ENCODE measurements around the gene CTBP1. TPM values are rescaled to one million over a fixed set of nuclear protein-coding genes. Genes with fewer than 3 reads are reported as not detected.
A peak's percentile ranks its signal among the peaks of the same experiment; 100 is the strongest.

Gene CTBP1
- polyA plus RNA-seq, 1 donor (not counting 4 experiments of a cell fraction or from before 2014, with no cell fraction given), result 46.9 TPM

DNA sequence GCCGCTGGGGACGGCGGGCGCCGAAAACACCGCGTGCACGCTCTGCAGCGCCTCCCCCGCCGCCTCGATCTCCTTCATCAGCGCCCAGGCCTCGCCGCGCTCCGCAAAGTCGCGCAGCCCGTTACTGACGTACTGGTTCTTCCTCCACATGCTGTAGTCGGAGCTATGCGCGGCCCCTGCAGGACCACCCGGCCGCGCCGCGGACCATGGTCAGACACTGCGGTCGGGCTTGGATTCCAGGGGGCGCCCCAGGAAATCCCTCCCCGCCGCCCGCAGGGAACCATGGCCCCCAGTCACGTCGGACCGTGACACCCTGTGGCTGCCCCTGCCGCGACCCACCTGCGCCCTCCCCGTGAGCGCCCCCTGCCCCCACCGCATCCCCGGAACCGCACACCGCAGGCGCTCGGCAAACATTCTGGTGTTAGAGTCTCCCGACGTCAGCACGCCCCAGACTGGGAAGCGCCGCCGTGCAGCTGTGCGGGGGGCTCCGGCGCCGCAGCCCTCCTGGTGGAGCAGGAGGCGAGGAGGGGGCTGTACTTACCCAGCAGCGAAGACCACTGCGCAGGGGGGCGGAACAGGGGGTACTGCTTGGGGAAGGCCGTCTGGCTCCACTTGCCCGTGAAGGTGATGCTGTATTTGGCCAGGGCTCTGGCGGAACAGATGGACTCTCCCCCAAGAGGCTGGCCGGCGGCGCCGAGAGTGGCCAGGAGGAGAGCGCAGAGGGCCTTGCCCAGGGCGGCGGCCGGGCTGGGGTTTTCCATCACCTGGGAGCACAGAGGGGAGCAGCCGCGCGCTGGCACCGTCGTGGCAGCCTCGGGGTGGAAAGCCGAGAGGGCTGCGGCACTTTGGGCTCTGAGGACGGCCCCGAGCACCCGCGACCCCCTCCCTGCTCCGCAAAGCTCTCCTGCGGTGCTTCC, 77.4 kb downstream of the CTBP1 start:
- Histone ChIP-seq H4K20me1 (ENCODE audit: control insufficient read depth, extremely low read depth, insufficient read depth, low read length) (peaks cover 2% of the 10 kb centered on the region), H3K4me1 (ENCODE audit: control insufficient read depth, extremely low read depth, insufficient read depth, low read length) (peaks cover 6% of the 10 kb centered on the region), H3K4me3 (ENCODE audit: control insufficient read depth in 2 of 3, extremely low read depth in 1 of 3, insufficient read depth in 2 of 3, low read depth in 1 of 3, low read length in 3 of 3) (peak overlapping the region in 1 of 3 experiments; percentile 30), H3K9me1 (ENCODE audit: control insufficient read depth, extremely low read depth, insufficient read depth, low read length) (no peaks in the 10 kb centered on the region), H3K27me3 (ENCODE audit: control insufficient read depth, extremely low read depth, insufficient read depth, low read length) (peaks cover 69% of the 10 kb centered on the region), H3K9me3 (ENCODE audit: control insufficient read depth, low read depth, low read length) (no peaks in the 10 kb centered on the region), H3K9ac (ENCODE audit: control insufficient read depth, extremely low read depth, insufficient read depth, low read length) (no peak overlapping the region), H3K27ac (ENCODE audit: control insufficient read depth, insufficient read depth, low read length) (no peak overlapping the region), H3K79me2 (ENCODE audit: control insufficient read depth, insufficient read depth, low read length) (no peaks in the 10 kb centered on the region), H3K36me3 (ENCODE audit: control insufficient read depth in 2 of 2, extremely low read depth in 1 of 2, insufficient read depth in 2 of 2, low read length in 2 of 2) (no peaks in the 10 kb centered on the region), H2AFZ (ENCODE audit: control insufficient read depth, low read length) (no peak overlapping the region), H3K4me2 (ENCODE audit: control insufficient read depth, extremely low read depth, insufficient read depth, low read depth, low read length) (no peak overlapping the region)
- dilution Hi-C loops (cut with MboI; ENCODE audit: extremely low pct_ligation_motif_present, low sequenced_read_pairs), result no loop called here
- DNase-seq (ENCODE audit: low read depth, low spot score) (no peak), FAIRE-seq (no peak)
- TF ChIP-seq EZH2 (IDR thresholded peaks at IDR 0.05; ENCODE audit: low read length), result peak; percentile 97
- TF ChIP-seq, protein P1, sequence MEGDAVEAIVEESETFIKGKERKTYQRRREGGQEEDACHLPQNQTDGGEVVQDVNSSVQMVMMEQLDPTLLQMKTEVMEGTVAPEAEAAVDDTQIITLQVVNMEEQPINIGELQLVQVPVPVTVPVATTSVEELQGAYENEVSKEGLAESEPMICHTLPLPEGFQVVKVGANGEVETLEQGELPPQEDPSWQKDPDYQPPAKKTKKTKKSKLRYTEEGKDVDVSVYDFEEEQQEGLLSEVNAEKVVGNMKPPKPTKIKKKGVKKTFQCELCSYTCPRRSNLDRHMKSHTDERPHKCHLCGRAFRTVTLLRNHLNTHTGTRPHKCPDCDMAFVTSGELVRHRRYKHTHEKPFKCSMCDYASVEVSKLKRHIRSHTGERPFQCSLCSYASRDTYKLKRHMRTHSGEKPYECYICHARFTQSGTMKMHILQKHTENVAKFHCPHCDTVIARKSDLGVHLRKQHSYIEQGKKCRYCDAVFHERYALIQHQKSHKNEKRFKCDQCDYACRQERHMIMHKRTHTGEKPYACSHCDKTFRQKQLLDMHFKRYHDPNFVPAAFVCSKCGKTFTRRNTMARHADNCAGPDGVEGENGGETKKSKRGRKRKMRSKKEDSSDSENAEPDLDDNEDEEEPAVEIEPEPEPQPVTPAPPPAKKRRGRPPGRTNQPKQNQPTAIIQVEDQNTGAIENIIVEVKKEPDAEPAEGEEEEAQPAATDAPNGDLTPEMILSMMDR (optimal IDR thresholded peaks at IDR 0.05 in 1 of 3, IDR thresholded peaks at IDR 0.05 in 1 of 3, conservative IDR thresholded peaks at IDR 0.05 in 1 of 3; ENCODE audit: extremely low read depth in 1 of 3, insufficient read depth in 2 of 3, low read length in 3 of 3), result no peak

DNA sequence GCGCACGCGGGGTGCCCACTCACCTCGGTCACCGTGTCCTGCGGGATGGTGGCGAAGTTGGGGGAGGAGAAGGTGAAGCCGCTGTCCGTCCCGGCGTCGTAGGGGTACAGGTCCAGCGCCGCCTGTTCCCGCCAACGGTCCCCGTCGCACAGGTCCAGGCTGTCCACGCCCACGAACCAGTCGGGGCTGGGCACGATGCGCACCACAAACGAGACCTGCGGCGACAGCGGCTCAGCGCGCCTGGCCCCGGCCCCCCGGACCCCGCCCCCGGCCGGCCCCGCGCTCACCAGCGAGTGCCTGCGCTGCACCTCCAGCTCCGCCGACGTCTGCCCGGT, 78.0 kb downstream of the CTBP1 start:
- FAIRE-seq, result no peak
- Histone ChIP-seq H2AFZ (ENCODE audit: control insufficient read depth, low read length) (no peak overlapping the region), H3K9me1 (ENCODE audit: control insufficient read depth, extremely low read depth, insufficient read depth, low read length) (no peaks in the 10 kb centered on the region), H3K27ac (ENCODE audit: control insufficient read depth, insufficient read depth, low read length) (no peak overlapping the region), H3K79me2 (ENCODE audit: control insufficient read depth, insufficient read depth, low read length) (no peaks in the 10 kb centered on the region), H4K20me1 (ENCODE audit: control insufficient read depth, extremely low read depth, insufficient read depth, low read length) (peaks cover 2% of the 10 kb centered on the region), H3K27me3 (ENCODE audit: control insufficient read depth, extremely low read depth, insufficient read depth, low read length) (peaks cover 69% of the 10 kb centered on the region), H3K9me3 (ENCODE audit: control insufficient read depth, low read depth, low read length) (no peaks in the 10 kb centered on the region), H3K9ac (ENCODE audit: control insufficient read depth, extremely low read depth, insufficient read depth, low read length) (no peak overlapping the region), H3K4me2 (ENCODE audit: control insufficient read depth, extremely low read depth, insufficient read depth, low read depth, low read length) (no peak overlapping the region), H3K4me3 (ENCODE audit: control insufficient read depth in 2 of 3, extremely low read depth in 1 of 3, insufficient read depth in 2 of 3, low read depth in 1 of 3, low read length in 3 of 3) (no peak overlapping the region), H3K4me1 (ENCODE audit: control insufficient read depth, extremely low read depth, insufficient read depth, low read length) (peaks cover 6% of the 10 kb centered on the region), H3K36me3 (ENCODE audit: control insufficient read depth in 2 of 2, extremely low read depth in 1 of 2, insufficient read depth in 2 of 2, low read length in 2 of 2) (no peaks in the 10 kb centered on the region)
- dilution Hi-C loops (cut with MboI; ENCODE audit: extremely low pct_ligation_motif_present, low sequenced_read_pairs), result no loop called here
- TF ChIP-seq EZH2 (IDR thresholded peaks at IDR 0.05; ENCODE audit: low read length), result peak; percentile 37
- TF ChIP-seq, protein P1 (optimal IDR thresholded peaks at IDR 0.05 in 1 of 3, IDR thresholded peaks at IDR 0.05 in 1 of 3, conservative IDR thresholded peaks at IDR 0.05 in 1 of 3; ENCODE audit: extremely low read depth in 1 of 3, insufficient read depth in 2 of 3, low read length in 3 of 3), result no peak
- no peak for DNase-seq (ENCODE audit: low read depth, low spot score)

Data from keratinocyte (primary cell).